Common myeloid progenitor, CD34-positive (primary cell): ENCODE data around the gene AHDC1.
"Not testable (repeated sequence)": the region's sequence is repeated elsewhere in the genome, so short reads cannot be mapped to it uniquely, and the experiment has no call there.

ENCODE experiments used
- CTCF ChIA-PET: fragments of 350-600 bp; sonication (Branson Sonifier 250); formaldehyde crosslinking; loops from one replicate; lab custom pipeline; 2021; ENCODE audit warnings: antibody characterized with exemption; lab: Charles Lee
- POLR2A ChIA-PET: fragments of 350-600 bp; sonication (Branson Sonifier 250); formaldehyde crosslinking; loops from one replicate; lab custom pipeline; 2021; ENCODE audit warnings: antibody characterized with exemption; lab: Charles Lee
- DNase-seq, 3 donors: peaks; one replicate each; pipeline versions ENCODE4 v3.0.0 to v3.0.0-alpha.2; 2013
- H3K27ac ChIP-seq, 2 experiments: 1 replicate in 1 of 2; 2 replicates in 1 of 2; pipeline ENCODE4 v1.7.0; 2013; ENCODE audit warnings: inconsistent platforms in 2 of 2, low read length in 2 of 2, mild to moderate bottlenecking in 2 of 2, low read depth in 1 of 2, moderate library complexity in 1 of 2; ENCODE audit not compliant: severe bottlenecking in 2 of 2, insufficient read depth in 1 of 2, poor library complexity in 1 of 2
- H3K27me3 ChIP-seq, 5 experiments: replicated peaks in 2 of 5; 1 replicate in 3 of 5; 2 replicates in 2 of 5; pipeline versions ENCODE4 v1.6.1 to v1.7.0; 2013; ENCODE audit warnings: low read length in 4 of 5, mild to moderate bottlenecking in 2 of 5, moderate library complexity in 2 of 5, inconsistent platforms in 1 of 5; ENCODE audit not compliant: insufficient read depth in 5 of 5, control insufficient read depth in 4 of 5
- H3K36me3 ChIP-seq, 4 experiments: 1 replicate in 2 of 4; 2 replicates in 2 of 4; pipeline versions ENCODE4 v1.6.1 to v1.7.0; 2013; ENCODE audit warnings: low read length in 3 of 4, control low read depth in 1 of 4, mild to moderate bottlenecking in 1 of 4; ENCODE audit not compliant: control insufficient read depth in 4 of 4, insufficient read depth in 4 of 4
- H3K4me1 ChIP-seq, 4 experiments: 1 replicate in 3 of 4; 2 replicates in 1 of 4; pipeline versions ENCODE4 v1.6.1 to v1.7.1; 2013; ENCODE audit warnings: low read length in 3 of 4, mild to moderate bottlenecking in 3 of 4, control low read depth in 1 of 4, inconsistent platforms in 1 of 4, moderate library complexity in 1 of 4; ENCODE audit not compliant: control insufficient read depth in 4 of 4, insufficient read depth in 4 of 4; ENCODE audit errors: control extremely low read depth in 1 of 4
- H3K4me3 ChIP-seq, 7 experiments: 1 replicate in 4 of 7; 2 replicates in 3 of 7; pipeline versions ENCODE4 v1.5.1 to v1.7.0; 2013; ENCODE audit warnings: mild to moderate bottlenecking in 7 of 7, low read length in 6 of 7, moderate library complexity in 6 of 7, inconsistent platforms in 2 of 7, low read depth in 2 of 7, control low read depth in 1 of 7; ENCODE audit not compliant: insufficient read depth in 4 of 7, control insufficient read depth in 1 of 7; ENCODE audit errors: extremely low read depth in 1 of 7
- H3K9me3 ChIP-seq, 5 experiments: 1 replicate in 4 of 5; 2 replicates in 1 of 5; pipeline versions ENCODE4 v1.6.1 to v1.7.1; 2013; ENCODE audit warnings: low read length in 4 of 5, mild to moderate bottlenecking in 2 of 5, inconsistent platforms in 1 of 5, low read depth in 1 of 5, moderate library complexity in 1 of 5; ENCODE audit not compliant: control insufficient read depth in 4 of 5, insufficient read depth in 2 of 5; ENCODE audit errors: control extremely low read depth in 1 of 5
- WGBS: methylation state at CpG from one replicate; pipeline ENCODE4 v1.1.5; 2013; ENCODE audit not compliant: insufficient coverage; 5-methylcytosine and 5-hydroxymethylcytosine counted together

AHDC1 gene

GRCh38 chr1:27542463-27543273, 61.3 kb downstream of the AHDC1 start:
- ChIA-PET CTCF (interaction anchor here (0.7 to 2.7 kb wide), 3 partner anchors 9 to 13 kb away, joined by 3 to 16 read pairs (median 6); no protein-coding TSS in a partner anchor), POLR2A (no interaction called here)
- H3K9me3 ChIP-seq = no peaks in the 10 kb centered on the region
- no peak overlapping the region for H3K4me3 ChIP-seq
- H3K27me3 ChIP-seq = no peaks in the 10 kb centered on the region
- WGBS = 71% methylated on average over 12 of the region's 19 CpGs
- peaks cover 2 to 72% (median 35%) of the 10 kb centered on the region in 4 experiments for H3K36me3 ChIP-seq
- H3K4me1 ChIP-seq = peaks cover 0 to 17% (median 8%) of the 10 kb centered on the region in 4 experiments
- peak overlapping the region in 1 of 2 experiments; percentile 81 for H3K27ac ChIP-seq
- peak; percentile 78 to 91 (median 82) for DNase-seq

- no peaks in the 10 kb centered on the region for H3K9me3 ChIP-seq
- H3K36me3 ChIP-seq = peaks cover 0 to 67% (median 30%) of the 10 kb centered on the region in 4 experiments
- peaks cover 0 to 17% (median 8%) of the 10 kb centered on the region in 4 experiments for H3K4me1 ChIP-seq
- H3K4me3 ChIP-seq = no peak overlapping the region
- POLR2A ChIA-PET = interaction anchor here (0.7 kb wide), 1 partner anchor 45 kb away, joined by 3 read pairs; no protein-coding TSS in a partner anchor
- 96% methylated on average over 8 of the region's 9 CpGs for WGBS
- H3K27ac ChIP-seq = no peak overlapping the region
- DNase-seq = no peak
- CTCF ChIA-PET = no interaction called here
- H3K27me3 ChIP-seq = no peaks in the 10 kb centered on the region
Measured at GRCh38 chr1:27539901-27540861, 63.8 kb downstream of the AHDC1 start.

GRCh38 chr1:27538793-27539192, 65.2 kb downstream of the AHDC1 start:
- H3K36me3 ChIP-seq = peaks cover 0 to 66% (median 35%) of the 10 kb centered on the region in 4 experiments
- no peak overlapping the region for H3K4me3 ChIP-seq
- H3K9me3 ChIP-seq = no peaks in the 10 kb centered on the region
- POLR2A ChIA-PET = no interaction called here
- CTCF ChIA-PET = interaction anchor here (1.1 kb wide), 1 partner anchor 13 kb away, joined by 3 read pairs; no protein-coding TSS in a partner anchor
- H3K27ac ChIP-seq = no peak overlapping the region
- H3K27me3 ChIP-seq = no peaks in the 10 kb centered on the region
- WGBS = no CpG with 5 or more reads among the region's 3 CpGs
- peaks cover 0 to 17% (median 8%) of the 10 kb centered on the region in 4 experiments for H3K4me1 ChIP-seq
- no peak for DNase-seq

- CTCF ChIA-PET = interaction anchor here (0.6 to 1.1 kb wide), 2 partner anchors 13 to 141 kb away, joined by 3 read pairs; no protein-coding TSS in a partner anchor
- H3K4me3 ChIP-seq, H3K27me3 ChIP-seq, H3K9me3 ChIP-seq, DNase-seq, H3K27ac ChIP-seq, POLR2A ChIA-PET: not testable (repeated sequence)
- 100% methylated on average over 2 of the region's 4 CpGs for WGBS
- peaks cover 0 to 69% (median 38%) of the 10 kb centered on the region in 4 experiments for H3K36me3 ChIP-seq
- H3K4me1 ChIP-seq = peaks cover 0 to 15% (median 6%) of the 10 kb centered on the region in 4 experiments
Measured at GRCh38 chr1:27538305-27538676, 65.7 kb downstream of the AHDC1 start.

GRCh38 chr1:27536767-27537166, 67.2 kb downstream of the AHDC1 start:
- ChIA-PET CTCF (interaction anchor here (1.2 to 2.6 kb wide), 3 partner anchors 13 to 70 kb away, joined by 3 to 12 read pairs (median 5); no protein-coding TSS in a partner anchor), POLR2A (no interaction called here)
- no peak overlapping the region for H3K27ac ChIP-seq
- WGBS = 70% methylated on average over 2 of the region's 11 CpGs
- H3K4me3 ChIP-seq = no peak overlapping the region
- peaks cover 0 to 64% (median 31%) of the 10 kb centered on the region in 4 experiments for H3K36me3 ChIP-seq
- peaks cover 0 to 19% (median 5%) of the 10 kb centered on the region in 4 experiments for H3K4me1 ChIP-seq
- no peaks in the 10 kb centered on the region for H3K27me3 ChIP-seq
- no peak for DNase-seq
- no peaks in the 10 kb centered on the region for H3K9me3 ChIP-seq

GRCh38 chr1:27536010-27536757, 67.8 kb downstream of the AHDC1 start:
- DNase-seq = no peak
- H3K9me3 ChIP-seq = no peaks in the 10 kb centered on the region
- H3K27ac ChIP-seq = no peak overlapping the region
- H3K4me3 ChIP-seq = no peak overlapping the region
- peaks cover 0 to 22% (median 5%) of the 10 kb centered on the region in 4 experiments for H3K4me1 ChIP-seq
- 97% methylated on average over 14 of the region's 15 CpGs for WGBS
- H3K27me3 ChIP-seq = no peaks in the 10 kb centered on the region
- POLR2A ChIA-PET = no interaction called here
- CTCF ChIA-PET = interaction anchor here (1.2 to 2.6 kb wide), 3 partner anchors 13 to 71 kb away, joined by 3 to 12 read pairs (median 5); no protein-coding TSS in a partner anchor
- peaks cover 0 to 63% (median 31%) of the 10 kb centered on the region in 4 experiments for H3K36me3 ChIP-seq
